Measurements from ENCODE around the gene CLUH. TPM values are rescaled to one million over a fixed set of nuclear protein-coding genes. Genes with fewer than 3 reads are reported as not detected.

The CLUH gene
- total and polyA plus RNA-seq, 11 donors, result 89.5 to 298 (median 154) TPM

GRCh38 chr17:2745317-2746037, 33.9 kb upstream of the CLUH start:
- H3K27me3 ChIP-seq, result peaks cover 3 to 46% (median 24%) of the 10 kb centered on the region in 9 donors
- ATAC-seq, result peak; percentile 19 to 57 (median 45)
- intact Hi-C loops (cut with DNase I), result no loop called here

GRCh38 chr17:2737693-2738092, 26.1 kb upstream of the CLUH start:
- Histone ChIP-seq H3K36me3 (no peaks in the 10 kb centered on the region), H3K4me1 (no peaks in the 10 kb centered on the region), H3K9me3 (no peaks in the 10 kb centered on the region), H3K27me3 (no peaks in the 10 kb centered on the region), H3K4me3 (no peak overlapping the region), H3K27ac (no peak overlapping the region)
- no peak for TF ChIP-seq CTCF (IDR thresholded peaks at IDR 0.05)
- TF ChIP-seq POLR2A (IDR thresholded peaks at IDR 0.05), result no peak
- 91 to 92% (median 92%) methylated on average over 15 of the region's 15 CpGs for WGBS, 4 donors
- no peak for DNase-seq
- intact Hi-C loops (cut with DNase I), result no loop called here
- no peak for ATAC-seq

More at GRCh38 chr17:2745317-2746037, 33.9 kb upstream of the CLUH start:
- no peak overlapping the region for H3K27ac ChIP-seq
- no peak for TF ChIP-seq CTCF (IDR thresholded peaks at IDR 0.05)
- TF ChIP-seq POLR2A (IDR thresholded peaks at IDR 0.05), result no peak
- DNase-seq, result peak in 1 of 5 donors; percentile 34
- WGBS, 4 donors, result 28 to 32% (median 30%) methylated on average over 11 of the region's 11 CpGs
- H3K9me3 ChIP-seq, result no peaks in the 10 kb centered on the region
- H3K4me1 ChIP-seq, result peaks cover 0 to 11% (median 1%) of the 10 kb centered on the region in 12 donors
- H3K4me3 ChIP-seq, result no peak overlapping the region
- no peaks in the 10 kb centered on the region for H3K36me3 ChIP-seq

- Histone ChIP-seq H3K9me3 (no peaks in the 10 kb centered on the region), H3K4me1 (no peaks in the 10 kb centered on the region), H3K27ac (no peak overlapping the region), H3K27me3 (no peaks in the 10 kb centered on the region), H3K36me3 (no peaks in the 10 kb centered on the region), H3K4me3 (no peak overlapping the region)
- DNase-seq, result no peak
- no peak for ATAC-seq
- 62 to 76% (median 68%) methylated on average over 3 of the region's 3 CpGs for WGBS, 4 donors
- intact Hi-C loops (cut with DNase I), result no loop called here
- TF ChIP-seq CTCF (IDR thresholded peaks at IDR 0.05) (no peak), POLR2A (IDR thresholded peaks at IDR 0.05) (no peak)
Observed at GRCh38 chr17:2736956-2737355, 25.4 kb upstream of the CLUH start.

GRCh38 chr17:2735896-2736295, 24.3 kb upstream of the CLUH start:
- ATAC-seq (no peak), DNase-seq (no peak)
- H3K4me1 ChIP-seq, result no peaks in the 10 kb centered on the region
- no peak overlapping the region for H3K27ac ChIP-seq
- H3K27me3 ChIP-seq, result no peaks in the 10 kb centered on the region
- H3K4me3 ChIP-seq, result no peak overlapping the region
- 87 to 98% (median 91%) methylated on average over 5 of the region's 5 CpGs for WGBS, 4 donors
- no peaks in the 10 kb centered on the region for H3K9me3 ChIP-seq
- H3K36me3 ChIP-seq, result no peaks in the 10 kb centered on the region
- TF ChIP-seq POLR2A (IDR thresholded peaks at IDR 0.05), result no peak
- no peak for TF ChIP-seq CTCF (IDR thresholded peaks at IDR 0.05)
- intact Hi-C loops (cut with DNase I), result no loop called here

All from heart left ventricle (tissue), 16 donors.